ENCODE results near the gene PPP1CB.
"Not testable (repeated sequence)": the region's sequence is repeated elsewhere in the genome, so short reads cannot be mapped to it uniquely, and the experiment has no call there.

DNA sequence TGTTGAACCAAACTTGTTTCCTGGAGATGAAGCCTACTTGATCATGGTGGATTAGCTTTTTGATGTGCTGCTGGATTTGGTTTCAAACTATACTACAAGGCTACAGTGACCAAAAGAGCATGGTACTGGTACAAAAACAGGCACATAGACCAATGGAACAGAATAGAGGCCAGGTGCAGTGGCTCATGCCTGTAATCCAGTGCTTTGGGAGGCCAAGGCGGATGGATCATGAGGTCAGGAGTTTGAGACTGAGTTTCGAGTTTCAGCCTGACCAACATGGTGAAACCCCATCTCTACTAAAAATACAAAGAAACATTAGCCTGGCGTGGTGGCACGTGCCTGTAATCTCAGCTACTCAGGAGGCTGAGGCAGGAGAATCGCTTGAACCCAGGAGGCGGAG is 9.0 kb upstream of the PPP1CB start:
- TF ChIP-seq, protein P1, sequence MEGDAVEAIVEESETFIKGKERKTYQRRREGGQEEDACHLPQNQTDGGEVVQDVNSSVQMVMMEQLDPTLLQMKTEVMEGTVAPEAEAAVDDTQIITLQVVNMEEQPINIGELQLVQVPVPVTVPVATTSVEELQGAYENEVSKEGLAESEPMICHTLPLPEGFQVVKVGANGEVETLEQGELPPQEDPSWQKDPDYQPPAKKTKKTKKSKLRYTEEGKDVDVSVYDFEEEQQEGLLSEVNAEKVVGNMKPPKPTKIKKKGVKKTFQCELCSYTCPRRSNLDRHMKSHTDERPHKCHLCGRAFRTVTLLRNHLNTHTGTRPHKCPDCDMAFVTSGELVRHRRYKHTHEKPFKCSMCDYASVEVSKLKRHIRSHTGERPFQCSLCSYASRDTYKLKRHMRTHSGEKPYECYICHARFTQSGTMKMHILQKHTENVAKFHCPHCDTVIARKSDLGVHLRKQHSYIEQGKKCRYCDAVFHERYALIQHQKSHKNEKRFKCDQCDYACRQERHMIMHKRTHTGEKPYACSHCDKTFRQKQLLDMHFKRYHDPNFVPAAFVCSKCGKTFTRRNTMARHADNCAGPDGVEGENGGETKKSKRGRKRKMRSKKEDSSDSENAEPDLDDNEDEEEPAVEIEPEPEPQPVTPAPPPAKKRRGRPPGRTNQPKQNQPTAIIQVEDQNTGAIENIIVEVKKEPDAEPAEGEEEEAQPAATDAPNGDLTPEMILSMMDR (IDR thresholded peaks at IDR 0.05) = not testable (repeated sequence)
- TF ChIP-seq, protein P2, sequence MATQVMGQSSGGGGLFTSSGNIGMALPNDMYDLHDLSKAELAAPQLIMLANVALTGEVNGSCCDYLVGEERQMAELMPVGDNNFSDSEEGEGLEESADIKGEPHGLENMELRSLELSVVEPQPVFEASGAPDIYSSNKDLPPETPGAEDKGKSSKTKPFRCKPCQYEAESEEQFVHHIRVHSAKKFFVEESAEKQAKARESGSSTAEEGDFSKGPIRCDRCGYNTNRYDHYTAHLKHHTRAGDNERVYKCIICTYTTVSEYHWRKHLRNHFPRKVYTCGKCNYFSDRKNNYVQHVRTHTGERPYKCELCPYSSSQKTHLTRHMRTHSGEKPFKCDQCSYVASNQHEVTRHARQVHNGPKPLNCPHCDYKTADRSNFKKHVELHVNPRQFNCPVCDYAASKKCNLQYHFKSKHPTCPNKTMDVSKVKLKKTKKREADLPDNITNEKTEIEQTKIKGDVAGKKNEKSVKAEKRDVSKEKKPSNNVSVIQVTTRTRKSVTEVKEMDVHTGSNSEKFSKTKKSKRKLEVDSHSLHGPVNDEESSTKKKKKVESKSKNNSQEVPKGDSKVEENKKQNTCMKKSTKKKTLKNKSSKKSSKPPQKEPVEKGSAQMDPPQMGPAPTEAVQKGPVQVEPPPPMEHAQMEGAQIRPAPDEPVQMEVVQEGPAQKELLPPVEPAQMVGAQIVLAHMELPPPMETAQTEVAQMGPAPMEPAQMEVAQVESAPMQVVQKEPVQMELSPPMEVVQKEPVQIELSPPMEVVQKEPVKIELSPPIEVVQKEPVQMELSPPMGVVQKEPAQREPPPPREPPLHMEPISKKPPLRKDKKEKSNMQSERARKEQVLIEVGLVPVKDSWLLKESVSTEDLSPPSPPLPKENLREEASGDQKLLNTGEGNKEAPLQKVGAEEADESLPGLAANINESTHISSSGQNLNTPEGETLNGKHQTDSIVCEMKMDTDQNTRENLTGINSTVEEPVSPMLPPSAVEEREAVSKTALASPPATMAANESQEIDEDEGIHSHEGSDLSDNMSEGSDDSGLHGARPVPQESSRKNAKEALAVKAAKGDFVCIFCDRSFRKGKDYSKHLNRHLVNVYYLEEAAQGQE (IDR thresholded peaks at IDR 0.05; ENCODE audit: insufficient read depth in 1 of 2, low read depth in 2 of 2, low read length in 1 of 2) = not testable (repeated sequence)
- TF ChIP-seq POLR2AphosphoS5 (IDR thresholded peaks at IDR 0.05; ENCODE audit: low read depth, low read length); SIN3A (IDR thresholded peaks at IDR 0.05; ENCODE audit: borderline replicate concordance, insufficient read depth, low read depth, low read length): not testable (repeated sequence)
